GM23338 (cell line): Measurements from ENCODE around the gene ZNF821. TPM values are rescaled to one million over a fixed set of nuclear protein-coding genes. Genes with fewer than 3 reads are reported as not detected.

Source experiments
- ATAC-seq: fragments of 200-7000 bp; cut with Tn5 transposase; 3 replicates; pipeline ENCODE4 v1.9.1; 2020
- DNase-seq: peaks from one replicate; pipeline ENCODE4 v3.0.0-alpha.2; 2015; ENCODE audit warnings: low spot score
- H2AFZ ChIP-seq: fragments of 200-600 bp; sonication (generic); 2 replicates; pipeline ENCODE4 v1.8.0; 2016; ENCODE audit warnings: antibody characterized with exemption, mild to moderate bottlenecking, moderate library complexity
- H3F3A ChIP-seq: fragments of 200-600 bp; sonication (generic); replicated peaks from 2 replicates; pipeline ENCODE4 v1.8.0; 2017; ENCODE audit warnings: antibody characterized with exemption, mixed run types, low read depth
- H3K27ac ChIP-seq: fragments of 200-600 bp; sonication (generic); 2 replicates; pipeline ENCODE4 v1.6.1; 2016; ENCODE audit warnings: low read depth
- H3K27me3 ChIP-seq: fragments of 200-600 bp; sonication (generic); 2 replicates; pipeline ENCODE4 v1.8.0; 2016; ENCODE audit warnings: mild to moderate bottlenecking, mixed run types, moderate library complexity; ENCODE audit not compliant: insufficient read depth
- H3K36me3 ChIP-seq: fragments of 200-600 bp; sonication (generic); 2 replicates; pipeline ENCODE4 v1.8.0; 2016; ENCODE audit warnings: mild to moderate bottlenecking; ENCODE audit not compliant: insufficient read depth
- H3K4me1 ChIP-seq: fragments of 200-600 bp; sonication (generic); 2 replicates; pipeline ENCODE4 v1.8.0; 2016; ENCODE audit warnings: mild to moderate bottlenecking, moderate library complexity; ENCODE audit not compliant: insufficient read depth
- H3K4me2 ChIP-seq: fragments of 200-600 bp; sonication (generic); 2 replicates; pipeline ENCODE4 v1.7.1; 2017; ENCODE audit warnings: mixed run types
- H3K4me3 ChIP-seq: fragments of 200-600 bp; sonication (generic); 2 replicates; pipeline ENCODE4 v1.6.1; 2016; ENCODE audit warnings: mixed run types
- H3K79me2 ChIP-seq: fragments of 200-600 bp; sonication (generic); replicated peaks from 2 replicates; pipeline ENCODE4 v1.8.0; 2017; ENCODE audit warnings: mild to moderate bottlenecking; ENCODE audit not compliant: insufficient read depth
- H3K9me2 ChIP-seq: fragments of 200-600 bp; sonication (generic); 2 replicates; pipeline ENCODE4 v1.8.0; 2017; ENCODE audit not compliant: insufficient read depth
- H4K20me1 ChIP-seq: fragments of 200-600 bp; sonication (generic); replicated peaks from 2 replicates; pipeline ENCODE4 v1.8.0; 2017; ENCODE audit warnings: mild to moderate bottlenecking; ENCODE audit not compliant: insufficient read depth
- H3K27ac Mint-ChIP-seq: 2 replicates; pipeline ENCODE4 v1.8.0; 2020; ENCODE audit warnings: inconsistent platforms, mild to moderate bottlenecking, moderate library complexity, mixed read lengths
- H3K27me3 Mint-ChIP-seq: 3 replicates; pipeline ENCODE4 v1.8.0; 2022; ENCODE audit warnings: low read depth, mild to moderate bottlenecking, moderate library complexity, mixed read lengths, inconsistent platforms; ENCODE audit not compliant: insufficient read depth, poor library complexity
- H3K36me3 Mint-ChIP-seq: 3 replicates; pipeline ENCODE4 v1.8.0; 2021; ENCODE audit warnings: low read depth, mild to moderate bottlenecking, inconsistent platforms, moderate library complexity, mixed read lengths
- H3K4me1 Mint-ChIP-seq: 3 replicates; pipeline ENCODE4 v1.8.0; 2020; ENCODE audit warnings: mild to moderate bottlenecking, inconsistent platforms, mixed read lengths
- H3K4me3 Mint-ChIP-seq: 3 replicates; pipeline ENCODE4 v1.8.0; 2021; ENCODE audit warnings: moderate library complexity, mild to moderate bottlenecking, inconsistent platforms, mixed read lengths
- H3K9me3 Mint-ChIP-seq: 3 replicates; pipeline ENCODE4 v1.8.0; 2020; ENCODE audit warnings: moderate library complexity, mild to moderate bottlenecking, inconsistent platforms, mixed read lengths
- CREB1 ChIP-seq: fragments of 250-450 bp; sonication (Bioruptor Pico); IDR thresholded peaks from 2 replicates; pipeline ENCODE4 v1.5.0; 2020; ENCODE audit warnings: low read depth, mild to moderate bottlenecking, moderate library complexity
- ETS1 ChIP-seq: IDR thresholded peaks from 2 replicates; pipeline ENCODE4 v1.6.1; 2016; ENCODE audit warnings: antibody characterized with exemption
- EZH2 ChIP-seq: fragments of 200-600 bp; sonication (generic); IDR thresholded peaks from one replicate; pipeline ENCODE4 v1.8.0; 2017; ENCODE audit warnings: antibody characterized with exemption, mild to moderate bottlenecking, low read depth; ENCODE audit not compliant: unreplicated experiment
- EZH2phosphoT487 ChIP-seq: fragments of 200-600 bp; sonication (generic); IDR thresholded peaks from one replicate; pipeline ENCODE4 v1.8.1; 2018; ENCODE audit warnings: antibody characterized with exemption; ENCODE audit not compliant: unreplicated experiment
- JUNB ChIP-seq: IDR thresholded peaks from one replicate; pipeline ENCODE4 v1.6.1; 2016; ENCODE audit warnings: antibody characterized with exemption; ENCODE audit not compliant: unreplicated experiment
- NANOG ChIP-seq: IDR thresholded peaks from 2 replicates; pipeline ENCODE4 v1.6.1; 2016; ENCODE audit warnings: antibody characterized with exemption, borderline replicate concordance
- POLR2AphosphoS5 ChIP-seq: IDR thresholded peaks from 2 replicates; pipeline ENCODE4 v1.6.1; 2016; ENCODE audit warnings: antibody characterized with exemption, low read depth
- REST ChIP-seq: IDR thresholded peaks from one replicate; pipeline ENCODE4 v1.6.1; 2018; ENCODE audit warnings: antibody characterized with exemption; ENCODE audit not compliant: unreplicated experiment
- STAT1 ChIP-seq: IDR thresholded peaks from one replicate; pipeline ENCODE4 v1.6.1; 2016; ENCODE audit warnings: antibody characterized with exemption; ENCODE audit not compliant: unreplicated experiment
- ZNF114 ChIP-seq: fragments of 250-450 bp; sonication (Bioruptor Pico); IDR thresholded peaks from 2 replicates; pipeline ENCODE4 v1.5.0; 2020; ENCODE audit warnings: mild to moderate bottlenecking, moderate library complexity
- ZNF331 ChIP-seq: fragments of 250-450 bp; sonication (Bioruptor Pico); IDR thresholded peaks from 2 replicates; pipeline ENCODE4 v1.5.0; 2020; ENCODE audit warnings: low read depth, mild to moderate bottlenecking, moderate library complexity
- polyA plus RNA-seq: library from polyadenylated mRNA; unstranded; fragments of >200 nt; fragmentation: Nextera tagmentation; extraction: Ambion mirVana; gene quantifications from 2 replicates; pipeline ENCODE4 v1.2.1, GENCODE V29; 2016
- total RNA-seq: library from RNA; depleted of rRNA; stranded (reverse); fragments of >200 nt; shearing (Covaris generic); gene quantifications from 2 replicates; pipeline ENCODE4 v1.2.3, GENCODE V29; 2014
- TF ChIP-seq, protein P1 (sequence below), 2 experiments: fragments of 200-600 bp in 1 of 2; sonication (generic) in 1 of 2; conservative IDR thresholded peaks; 2 replicates each; pipeline versions ENCODE4 v1.5.1 to v1.6.1; 2016 to 2017; ENCODE audit warnings: antibody characterized with exemption in 2 of 2, low read depth in 2 of 2, mild to moderate bottlenecking in 2 of 2, moderate library complexity in 1 of 2

ZNF821 gene
- total and polyA plus RNA-seq, 2 experiments from 2014 or later: 13.3 to 14.8 TPM

DNA sequence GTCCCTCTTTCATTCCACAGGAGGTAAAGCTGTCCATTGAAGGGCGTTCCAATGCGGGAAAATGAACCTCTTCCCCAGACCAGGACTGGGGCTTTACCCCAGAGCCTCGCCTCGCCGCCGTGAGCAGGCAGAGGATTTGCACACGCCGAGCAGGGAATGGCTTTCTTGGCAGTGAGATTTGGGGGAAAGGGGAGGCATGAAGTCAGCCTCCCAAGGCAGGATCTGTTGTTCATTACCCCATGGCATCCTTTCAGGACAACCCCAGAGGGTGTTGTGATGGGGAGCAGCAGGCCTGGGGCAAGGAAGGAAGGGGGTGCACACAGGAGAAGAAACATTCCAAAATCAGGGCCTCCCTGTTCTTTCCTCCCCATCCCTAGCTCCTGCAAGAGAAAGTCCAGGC lies 32.2 kb downstream of the ZNF821 start (continued):
- TF ChIP-seq, protein P1, sequence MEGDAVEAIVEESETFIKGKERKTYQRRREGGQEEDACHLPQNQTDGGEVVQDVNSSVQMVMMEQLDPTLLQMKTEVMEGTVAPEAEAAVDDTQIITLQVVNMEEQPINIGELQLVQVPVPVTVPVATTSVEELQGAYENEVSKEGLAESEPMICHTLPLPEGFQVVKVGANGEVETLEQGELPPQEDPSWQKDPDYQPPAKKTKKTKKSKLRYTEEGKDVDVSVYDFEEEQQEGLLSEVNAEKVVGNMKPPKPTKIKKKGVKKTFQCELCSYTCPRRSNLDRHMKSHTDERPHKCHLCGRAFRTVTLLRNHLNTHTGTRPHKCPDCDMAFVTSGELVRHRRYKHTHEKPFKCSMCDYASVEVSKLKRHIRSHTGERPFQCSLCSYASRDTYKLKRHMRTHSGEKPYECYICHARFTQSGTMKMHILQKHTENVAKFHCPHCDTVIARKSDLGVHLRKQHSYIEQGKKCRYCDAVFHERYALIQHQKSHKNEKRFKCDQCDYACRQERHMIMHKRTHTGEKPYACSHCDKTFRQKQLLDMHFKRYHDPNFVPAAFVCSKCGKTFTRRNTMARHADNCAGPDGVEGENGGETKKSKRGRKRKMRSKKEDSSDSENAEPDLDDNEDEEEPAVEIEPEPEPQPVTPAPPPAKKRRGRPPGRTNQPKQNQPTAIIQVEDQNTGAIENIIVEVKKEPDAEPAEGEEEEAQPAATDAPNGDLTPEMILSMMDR (conservative IDR thresholded peaks at IDR 0.05; ENCODE audit: low read depth in 2 of 2): no peak
- TF ChIP-seq NANOG: no peak

GRCh38 chr16:71848622-71849021 lies 35.4 kb downstream of the ZNF821 start:
- Mint-ChIP-seq H3K4me1 (peaks cover 11% of the 10 kb centered on the region), H3K4me3 (no peak overlapping the region), H3K27me3 (peaks cover 13% of the 10 kb centered on the region), H3K9me3 (no peaks in the 10 kb centered on the region), H3K27ac (no peak overlapping the region), H3K36me3 (peaks cover 39% of the 10 kb centered on the region)
- DNase-seq (no peak), ATAC-seq (no peak)
- Histone ChIP-seq H3K4me3 (no peak overlapping the region), H3K4me2 (no peak overlapping the region), H3F3A (no peaks in the 10 kb centered on the region; the same call in 1 of the 2 replicates), H3K27ac (no peak overlapping the region), H3K4me1 (peaks cover 6% of the 10 kb centered on the region), H3K36me3 (no peaks in the 10 kb centered on the region), H3K79me2 (peaks cover 26% of the 10 kb centered on the region), H4K20me1 (peaks cover 8% of the 10 kb centered on the region), H3K27me3 (no peaks in the 10 kb centered on the region), H3K9me2 (no peaks in the 10 kb centered on the region), H2AFZ (no peak overlapping the region)
- TF ChIP-seq ZNF114 (CRISPR knock-in tag): no peak
- TF ChIP-seq POLR2AphosphoS5: no peak
- no peak for TF ChIP-seq NANOG
- TF ChIP-seq CREB1: no peak
- TF ChIP-seq JUNB: no peak
- TF ChIP-seq ZNF331: no peak
- TF ChIP-seq, protein P1 (conservative IDR thresholded peaks at IDR 0.05; ENCODE audit: low read depth in 2 of 2): no peak
- TF ChIP-seq STAT1: no peak
- no peak for TF ChIP-seq ETS1
- no peak for TF ChIP-seq EZH2
- no peak for TF ChIP-seq REST
- TF ChIP-seq EZH2phosphoT487: no peak
